Right forelimb (tissue), 1 donor: ENCODE measurements around the gene FMO3.

ENCODE experiments used
- DNase-seq: peaks from one replicate; pipeline ENCODE4 v3.0.0-alpha.2; 2018

FMO3 gene

DNA sequence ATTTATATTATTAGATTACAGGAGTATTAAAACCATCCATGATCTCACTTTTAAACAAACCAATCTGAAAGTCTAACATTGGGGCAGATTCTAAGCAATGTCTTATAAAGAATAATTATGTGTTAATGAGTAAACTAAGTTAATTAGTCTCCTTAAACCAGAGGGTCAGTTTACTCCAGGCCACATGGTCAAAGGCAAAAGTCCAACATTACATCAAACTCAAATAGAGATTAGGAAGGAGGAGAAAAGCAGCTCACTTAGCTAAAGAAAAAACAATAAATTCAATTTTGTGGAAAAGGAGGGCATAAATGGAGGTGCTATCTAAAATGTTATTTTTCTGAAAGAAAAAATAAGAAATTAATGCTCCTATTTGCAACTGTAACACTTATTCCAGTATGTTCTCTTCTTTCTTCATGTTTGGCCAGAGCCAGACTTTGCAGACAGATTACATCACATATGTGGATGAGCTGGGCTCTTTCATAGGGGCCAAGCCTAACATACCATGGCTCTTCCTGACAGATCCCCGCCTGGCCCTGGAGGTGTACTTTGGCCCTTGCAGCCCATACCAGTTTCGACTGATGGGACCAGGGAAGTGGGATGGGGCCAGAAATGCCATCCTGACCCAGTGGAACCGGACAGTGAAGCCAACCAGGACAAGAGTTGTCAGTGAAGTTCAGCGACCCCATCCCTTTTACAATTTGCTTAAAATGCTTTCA, 70.1 kb downstream of the FMO3 start:
- DNase-seq: no peak

DNA sequence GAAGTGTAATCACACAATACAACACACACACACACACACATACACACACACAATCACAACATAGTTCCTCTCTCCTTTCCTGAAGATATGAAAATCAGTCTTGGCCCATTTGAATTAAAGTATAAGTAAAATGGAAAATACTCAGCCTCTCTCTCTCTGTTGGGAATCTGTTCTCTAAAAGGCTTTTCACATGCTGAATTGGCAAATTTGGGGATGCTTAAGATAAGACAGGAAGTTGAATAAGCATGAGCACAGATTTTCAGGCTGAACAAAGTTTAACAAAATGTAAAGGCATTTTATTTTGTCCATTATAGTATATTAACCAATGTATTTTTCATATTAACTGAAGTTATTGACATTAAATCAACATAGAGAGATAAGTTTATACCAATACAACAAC, 70.7 kb downstream of the FMO3 start:
- no peak for DNase-seq

DNA sequence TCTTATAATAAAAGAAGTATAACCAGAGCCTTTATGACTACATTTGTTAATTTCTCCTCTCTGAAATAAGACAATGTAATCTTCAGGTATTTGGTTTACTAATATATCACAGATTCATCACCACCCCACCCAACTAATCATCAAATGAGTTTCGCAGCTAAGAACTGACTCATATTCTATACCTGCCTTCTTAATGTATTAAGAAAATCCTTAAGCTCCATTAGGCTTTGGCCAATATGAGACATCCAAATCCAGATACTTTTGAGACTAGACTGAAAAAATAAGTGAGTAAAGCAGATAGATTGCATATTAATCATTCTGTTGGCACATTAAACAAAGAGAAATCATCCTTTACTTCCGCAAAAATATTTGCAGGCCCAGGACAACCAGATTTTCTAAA, 75.7 kb downstream of the FMO3 start:
- DNase-seq: no peak
